GM18520 (cell line): ENCODE results near the gene HOXD13.
A peak's percentile ranks its signal among the peaks of the same experiment; 100 is the strongest.

Experiments used
- ATAC-seq: cut with Tn5 transposase; IDR thresholded peaks from one replicate; pipeline ENCODE4 v1.9.1; 2021; ENCODE audit not compliant: unreplicated experiment

HOXD13 gene

DNA sequence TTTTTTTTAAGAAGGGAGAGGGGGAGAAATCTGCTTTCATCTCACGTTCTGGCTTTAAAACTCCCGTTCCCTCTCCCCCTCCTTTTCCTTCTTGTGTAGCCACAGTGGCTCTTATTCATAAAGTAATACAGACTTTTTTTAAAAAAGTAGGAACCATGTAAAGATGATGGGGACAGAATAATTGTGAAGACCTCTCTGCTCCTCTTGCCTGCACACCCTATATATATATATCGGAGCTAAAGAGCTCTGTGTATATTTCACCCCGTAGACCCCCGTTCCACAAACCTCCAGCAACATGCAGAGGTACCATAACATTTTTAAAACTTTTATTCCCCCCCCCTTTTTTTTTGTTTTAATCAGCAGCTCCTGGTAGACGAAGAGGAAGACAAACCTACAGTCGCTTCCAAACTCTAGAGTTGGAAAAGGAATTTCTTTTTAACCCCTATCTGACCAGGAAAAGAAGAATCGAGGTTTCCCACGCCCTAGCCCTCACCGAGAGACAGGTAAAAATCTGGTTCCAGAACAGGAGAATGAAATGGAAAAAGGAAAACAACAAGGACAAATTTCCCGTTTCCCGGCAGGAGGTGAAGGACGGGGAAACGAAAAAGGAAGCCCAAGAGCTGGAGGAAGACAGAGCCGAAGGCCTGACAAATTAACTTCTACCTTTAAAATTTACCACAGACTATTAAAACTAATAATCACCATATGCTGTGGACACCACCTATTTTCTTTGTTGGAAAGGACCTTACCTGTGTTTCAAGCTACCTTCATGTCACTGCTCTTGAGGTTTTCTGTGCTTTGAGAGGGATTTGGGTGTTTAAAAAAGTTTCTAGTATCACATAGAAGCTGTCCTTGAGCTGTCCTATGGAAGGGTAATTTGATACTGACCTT lies 38.7 kb downstream of the HOXD13 start:
- no peak for ATAC-seq

DNA sequence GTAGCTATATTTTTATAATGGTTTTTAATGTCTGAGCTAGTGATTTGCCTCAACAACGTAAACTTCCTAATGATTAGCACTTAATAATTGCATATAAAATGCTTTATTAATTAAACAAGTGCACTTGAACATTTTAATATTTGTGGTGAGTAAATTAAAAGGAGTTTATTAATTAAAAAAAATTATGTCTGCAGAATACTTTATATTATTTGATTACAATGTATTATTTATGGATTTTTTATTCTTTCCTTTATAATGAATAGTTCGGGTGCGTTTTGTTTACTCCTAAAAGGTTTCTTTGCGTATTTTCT lies 39.3 kb downstream of the HOXD13 start:
- no peak for ATAC-seq

DNA sequence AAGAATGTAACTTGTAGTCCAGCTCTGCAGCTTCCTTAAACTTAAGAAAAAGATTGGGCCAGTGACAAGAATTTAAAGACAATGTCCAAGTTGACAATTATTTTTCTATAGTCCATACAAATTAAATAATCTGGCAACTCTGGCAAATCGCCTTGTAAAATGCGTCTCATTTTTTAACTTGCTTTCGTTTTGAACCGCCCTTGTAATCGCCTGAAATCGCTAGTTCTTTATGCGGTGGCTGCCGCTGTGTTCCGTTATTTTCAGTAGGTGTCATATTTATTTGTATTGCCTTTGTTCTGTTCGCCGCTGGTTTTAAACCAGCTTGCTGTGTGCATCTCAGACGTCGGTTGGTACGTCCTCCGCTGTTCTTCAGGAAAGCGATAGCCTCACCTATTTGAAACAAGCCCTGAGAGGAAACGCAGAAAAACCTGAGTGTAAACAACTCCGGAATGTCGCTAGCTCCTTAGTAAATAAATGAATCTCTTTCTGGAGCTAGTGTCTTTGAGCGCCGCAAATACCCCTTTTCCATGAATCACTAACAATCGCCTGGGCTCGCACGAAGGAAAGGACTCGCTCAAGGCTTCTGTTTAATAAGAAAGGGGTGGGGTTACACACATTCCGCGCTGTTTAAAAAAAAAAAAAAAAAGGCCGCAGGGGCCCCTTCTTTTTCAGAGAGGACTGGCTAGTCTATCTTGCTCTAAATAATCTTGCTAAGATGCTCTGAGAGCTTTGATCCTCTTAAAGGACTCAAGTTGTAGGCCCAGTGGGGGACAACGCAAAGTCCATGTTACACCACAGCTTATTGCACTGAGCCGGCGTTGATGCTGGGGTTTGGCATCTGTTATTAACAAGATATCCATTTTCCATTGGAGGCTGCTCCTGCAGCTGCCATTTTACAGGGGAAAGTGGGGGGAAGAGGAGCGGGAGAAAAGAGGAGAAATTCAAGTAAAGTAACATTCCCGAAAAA lies 40.0 kb downstream of the HOXD13 start:
- ATAC-seq: no peak

DNA sequence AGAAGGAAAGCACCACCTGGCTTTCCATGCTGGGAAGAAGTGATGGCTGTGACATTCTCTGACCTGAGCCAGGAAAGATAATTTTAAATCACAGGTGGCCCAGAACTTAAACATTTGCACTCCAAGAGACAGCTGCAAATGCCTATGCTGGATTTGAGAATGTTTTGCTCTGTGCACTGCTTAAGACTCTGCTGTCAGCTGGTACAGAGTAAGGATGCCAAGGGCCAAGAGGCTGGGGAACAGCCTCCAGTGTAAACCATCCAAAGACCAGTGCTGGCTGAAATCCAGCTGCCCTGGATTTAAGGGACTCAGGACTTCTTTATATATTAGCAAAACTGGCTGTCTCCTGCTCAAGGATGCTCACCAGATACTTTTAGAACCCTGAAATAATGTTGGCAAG lies 40.9 kb downstream of the HOXD13 start:
- no peak for ATAC-seq

DNA sequence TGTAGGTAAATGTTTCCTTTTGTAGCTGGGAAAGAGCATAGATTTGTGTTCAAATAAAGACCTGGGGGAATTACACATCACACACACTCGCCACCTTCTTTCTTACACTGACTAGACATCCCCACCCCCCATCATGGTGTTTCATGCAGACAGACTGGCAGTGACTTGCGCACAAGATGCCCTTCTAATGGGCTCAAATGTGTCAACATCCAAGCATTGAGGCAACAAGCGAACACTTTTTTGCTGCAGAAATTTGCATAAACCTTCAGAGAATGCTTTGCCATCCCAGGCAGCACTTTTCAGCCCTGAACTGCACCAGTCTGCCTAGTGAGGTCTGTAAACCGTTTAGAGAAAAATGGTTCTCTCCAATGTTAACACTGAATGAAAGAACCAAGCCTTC lies 41.5 kb downstream of the HOXD13 start:
- no peak for ATAC-seq

DNA sequence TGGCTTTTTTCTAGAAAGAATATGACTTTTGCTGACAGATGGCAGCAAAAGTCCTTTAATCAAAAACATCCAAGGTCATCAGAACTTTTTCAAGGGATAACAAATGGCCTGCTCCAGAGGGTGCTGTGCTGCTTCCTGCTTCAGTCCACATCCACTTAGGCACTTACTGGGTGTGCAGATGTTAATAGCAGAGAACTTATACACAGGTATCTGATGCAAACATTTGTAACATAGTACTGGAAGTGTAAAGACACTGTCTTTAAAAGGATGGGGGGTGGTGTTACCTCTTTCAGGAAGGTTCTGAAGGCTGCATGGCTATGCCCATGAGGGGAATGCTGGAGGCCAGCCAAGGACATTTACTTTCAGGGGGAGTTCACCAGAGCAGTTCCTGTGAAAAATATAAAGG lies 42.5 kb downstream of the HOXD13 start:
- ATAC-seq: no peak

DNA sequence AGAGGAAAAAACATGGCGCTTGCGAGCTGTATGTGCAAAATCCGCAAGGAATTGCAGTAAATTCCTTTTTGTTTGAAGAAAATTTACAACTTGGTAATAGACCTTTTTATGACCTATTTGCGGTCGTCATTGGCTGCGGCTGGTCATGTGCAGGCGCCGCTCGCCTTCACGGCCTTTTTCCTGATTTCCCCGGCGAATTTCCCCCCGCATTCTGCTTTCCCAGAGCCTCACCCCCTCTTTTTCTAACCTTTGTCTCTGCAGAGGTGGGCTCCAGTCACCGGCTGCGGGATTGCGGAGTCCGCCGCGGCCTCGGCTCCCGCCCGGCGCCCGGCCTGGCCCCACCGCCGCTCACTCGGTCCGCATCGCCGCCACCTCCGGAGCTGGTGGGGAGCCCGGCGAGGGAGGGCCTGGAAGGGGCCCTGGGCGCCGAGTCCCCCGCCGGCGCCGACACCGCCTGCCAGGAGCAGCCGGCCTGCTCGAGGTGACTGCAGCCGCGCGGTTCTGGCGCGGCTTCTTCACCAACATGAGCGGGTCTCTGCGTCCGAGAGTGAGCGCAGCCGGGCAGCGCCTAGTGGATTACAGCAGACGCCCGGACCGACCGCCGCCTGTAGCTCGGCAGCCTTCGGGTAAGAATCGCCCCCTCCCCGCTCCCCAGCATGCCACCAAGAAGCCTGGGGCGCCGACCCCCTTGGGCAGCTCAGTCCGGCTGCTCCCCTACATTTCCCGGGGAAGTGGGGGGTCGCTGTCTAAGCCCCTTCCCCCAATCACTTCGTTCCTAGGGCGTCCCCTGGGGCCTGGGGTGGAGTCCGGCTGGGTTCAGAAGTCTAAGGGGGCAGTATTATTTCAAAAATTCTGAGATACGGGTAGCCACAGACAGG lies 44.1 kb downstream of the HOXD13 start:
- ATAC-seq: no peak

DNA sequence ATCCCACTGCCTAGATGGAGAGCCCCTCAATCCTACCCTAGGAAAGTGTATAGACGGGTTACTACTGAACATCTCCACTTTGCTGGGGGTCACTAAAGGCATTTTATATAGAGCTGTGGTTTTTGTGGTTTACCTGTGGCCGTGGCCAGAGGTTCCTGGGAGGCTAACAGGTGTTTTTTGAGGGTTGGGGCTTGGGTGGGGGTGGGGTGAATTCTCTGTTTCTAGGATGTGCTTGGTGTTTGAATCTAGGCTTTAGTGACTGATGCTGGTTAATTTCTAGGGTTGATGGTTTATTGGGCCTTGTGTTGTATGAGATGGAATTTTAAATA lies 44.7 kb downstream of the HOXD13 start:
- no peak for ATAC-seq

DNA sequence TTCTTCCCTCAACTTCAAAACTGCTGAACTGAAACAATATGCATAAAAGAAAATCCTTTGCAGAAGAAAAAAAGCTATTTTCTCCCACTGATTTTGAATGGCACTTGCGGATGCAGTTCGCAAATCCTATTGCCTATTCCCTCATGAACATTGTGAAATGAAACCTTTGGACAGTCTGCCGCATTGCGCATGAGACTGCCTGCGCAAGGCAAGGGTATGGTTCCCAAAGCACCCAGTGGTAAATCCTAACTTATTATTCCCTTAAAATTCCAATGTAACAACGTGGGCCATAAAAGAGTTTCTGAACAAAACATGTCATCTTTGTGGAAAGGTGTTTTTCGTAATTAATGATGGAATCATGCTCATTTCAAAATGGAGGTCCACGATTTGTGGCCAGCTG lies 45.4 kb downstream of the HOXD13 start:
- no peak for ATAC-seq

DNA sequence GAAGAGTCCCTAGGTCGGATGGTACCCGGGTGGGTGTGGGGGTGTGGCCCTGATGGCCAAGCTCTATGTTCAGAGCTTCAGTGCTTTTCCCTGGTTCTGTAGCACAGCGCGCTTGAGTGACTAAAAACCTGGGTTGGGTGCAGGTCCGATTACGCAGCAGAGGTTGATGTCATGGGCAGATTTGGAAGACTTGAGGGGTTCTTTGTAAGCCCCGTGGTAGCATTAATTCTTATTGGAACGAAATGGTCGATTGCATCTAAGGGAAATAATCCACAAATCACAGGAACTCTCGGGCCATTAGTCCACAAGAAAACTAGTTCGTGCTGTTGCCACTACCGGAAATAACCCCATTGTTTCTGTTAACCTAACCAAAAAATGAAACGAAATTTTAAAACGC lies 46.0 kb downstream of the HOXD13 start:
- ATAC-seq: no peak

DNA sequence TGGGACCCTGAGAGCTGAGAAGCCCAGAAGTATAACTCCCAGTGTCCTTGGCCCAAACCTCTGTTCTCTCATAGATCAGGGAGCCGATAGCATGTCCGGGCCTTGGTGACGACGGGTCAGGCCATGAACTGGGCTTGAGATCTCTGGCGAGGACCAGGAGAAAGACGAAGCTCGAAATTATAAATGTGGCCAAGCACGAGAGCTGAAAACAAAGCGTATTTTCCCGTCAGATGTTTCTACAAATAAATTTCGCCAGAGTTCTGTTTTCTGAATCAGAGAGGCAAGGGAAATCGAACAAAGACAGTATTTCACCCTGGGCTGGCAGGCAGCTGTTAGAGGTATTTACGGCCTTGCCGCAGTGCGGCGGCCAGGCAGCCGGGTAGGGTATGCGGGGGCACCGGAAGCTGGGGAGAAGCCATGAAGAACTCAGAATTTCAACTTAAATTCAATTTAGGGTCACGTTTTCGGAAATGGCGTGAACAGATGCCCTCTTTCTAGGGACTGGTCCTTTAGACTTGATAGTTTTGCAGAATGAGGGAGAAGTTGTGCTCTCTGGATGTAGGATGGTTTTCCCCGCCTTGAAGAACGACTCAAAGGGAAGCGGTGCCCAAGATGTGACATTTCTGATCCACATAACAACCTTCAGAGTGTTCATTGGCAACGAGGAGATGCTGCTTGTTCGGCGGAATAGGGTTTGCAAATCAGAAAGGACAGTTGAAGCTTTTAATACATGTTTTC lies 46.6 kb downstream of the HOXD13 start:
- ATAC-seq: no peak

DNA sequence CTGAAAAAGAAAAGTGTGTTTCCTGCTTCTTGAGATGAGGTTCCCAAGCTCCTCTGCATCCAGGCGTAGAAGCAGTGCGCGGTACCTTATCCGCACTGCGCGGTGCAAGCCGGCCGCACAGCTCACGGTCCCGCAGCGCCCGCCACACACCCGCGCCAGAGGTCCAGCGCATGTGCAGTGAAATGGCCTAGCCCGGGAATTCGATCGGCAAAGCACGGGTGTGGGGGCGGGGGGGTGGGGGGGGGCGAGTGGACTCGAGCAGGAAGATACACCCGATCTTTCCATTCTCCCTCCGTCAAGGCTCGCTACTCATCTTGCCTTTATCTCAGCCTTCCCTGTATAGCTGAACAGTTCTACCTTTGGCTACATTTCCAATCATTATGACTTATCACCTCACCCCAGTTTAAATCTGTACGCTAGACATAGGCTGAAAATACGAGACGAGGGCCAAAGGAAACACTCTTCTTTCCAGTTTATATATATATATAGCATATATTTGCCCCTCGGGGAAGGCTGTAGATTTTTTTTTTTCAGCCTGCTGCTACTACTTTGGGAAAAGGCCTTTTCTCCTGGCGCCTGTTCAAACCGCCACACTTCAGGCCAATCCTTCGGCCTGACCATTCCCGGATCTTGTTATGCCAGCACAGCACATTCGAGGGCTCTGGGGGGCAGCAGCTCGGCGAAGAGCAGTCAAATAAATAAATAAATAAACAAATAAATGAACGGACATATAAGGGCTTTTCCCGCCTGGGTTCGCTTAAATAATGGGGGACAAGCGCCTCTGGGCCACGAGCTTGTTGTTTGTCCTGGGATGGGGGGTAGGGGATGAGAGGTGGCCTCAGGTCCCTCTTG lies 47.4 kb downstream of the HOXD13 start:
- no peak for ATAC-seq

DNA sequence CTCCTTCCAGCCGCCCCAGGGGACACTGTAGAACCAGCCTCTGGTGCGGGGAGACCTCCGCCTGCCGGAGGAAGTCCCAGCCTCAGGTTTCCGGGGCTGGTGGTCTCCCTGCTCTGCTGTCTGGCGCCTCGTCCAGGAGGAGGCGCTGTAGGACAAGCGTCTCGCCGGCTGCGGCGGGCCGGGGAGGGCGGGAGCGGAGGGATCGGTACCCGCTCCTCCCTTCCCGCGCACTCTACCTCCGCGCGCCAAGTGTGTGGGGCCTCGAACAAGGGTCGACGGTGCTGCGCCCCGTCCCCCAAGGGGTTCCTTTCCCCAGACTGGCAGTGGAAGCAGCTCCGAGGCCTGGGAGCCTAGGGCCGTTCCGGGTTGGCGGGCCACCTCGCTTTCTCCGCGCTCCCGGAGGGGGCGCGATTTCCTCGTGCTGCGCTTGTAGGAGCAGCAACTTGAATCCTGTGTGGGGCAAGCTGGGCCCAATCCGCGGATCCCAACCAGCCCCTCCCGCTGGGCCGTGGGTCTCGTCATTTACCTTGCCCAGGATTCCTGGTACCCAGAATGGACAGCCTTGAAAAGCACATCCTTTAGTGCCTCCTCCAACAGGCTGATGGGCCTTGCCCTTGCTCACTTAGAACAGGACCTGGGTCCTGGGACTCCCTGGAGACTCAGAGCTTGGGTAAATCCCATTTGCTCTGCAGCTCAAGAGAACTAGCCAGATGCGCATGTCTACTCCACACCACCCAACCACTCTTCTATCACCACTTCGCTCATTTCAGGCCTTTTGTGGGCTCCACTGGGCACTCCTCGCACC lies 48.2 kb downstream of the HOXD13 start:
- peak; percentile 81 for ATAC-seq

DNA sequence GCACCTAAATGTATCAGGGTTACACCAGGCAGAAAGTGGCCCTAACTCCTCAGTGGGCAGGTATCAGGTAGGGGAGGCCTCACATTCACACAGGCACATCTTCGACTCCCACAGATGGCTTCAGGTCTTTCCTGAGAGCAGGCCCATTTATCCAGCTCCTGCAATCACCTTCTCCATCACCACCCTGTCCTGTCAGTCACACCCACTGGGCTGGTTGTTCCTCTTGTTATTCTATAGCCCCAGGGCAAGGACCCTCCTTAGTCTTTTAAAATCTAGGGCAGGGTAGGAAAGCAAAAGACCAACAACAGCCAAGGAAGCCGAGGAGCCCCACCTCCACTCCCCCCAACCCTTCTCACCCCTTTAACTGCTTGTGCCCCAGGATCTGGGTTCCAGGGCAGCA lies 49.8 kb downstream of the HOXD13 start:
- ATAC-seq: no peak
